Measurements from ENCODE around the gene TNFSF8.

DNA sequence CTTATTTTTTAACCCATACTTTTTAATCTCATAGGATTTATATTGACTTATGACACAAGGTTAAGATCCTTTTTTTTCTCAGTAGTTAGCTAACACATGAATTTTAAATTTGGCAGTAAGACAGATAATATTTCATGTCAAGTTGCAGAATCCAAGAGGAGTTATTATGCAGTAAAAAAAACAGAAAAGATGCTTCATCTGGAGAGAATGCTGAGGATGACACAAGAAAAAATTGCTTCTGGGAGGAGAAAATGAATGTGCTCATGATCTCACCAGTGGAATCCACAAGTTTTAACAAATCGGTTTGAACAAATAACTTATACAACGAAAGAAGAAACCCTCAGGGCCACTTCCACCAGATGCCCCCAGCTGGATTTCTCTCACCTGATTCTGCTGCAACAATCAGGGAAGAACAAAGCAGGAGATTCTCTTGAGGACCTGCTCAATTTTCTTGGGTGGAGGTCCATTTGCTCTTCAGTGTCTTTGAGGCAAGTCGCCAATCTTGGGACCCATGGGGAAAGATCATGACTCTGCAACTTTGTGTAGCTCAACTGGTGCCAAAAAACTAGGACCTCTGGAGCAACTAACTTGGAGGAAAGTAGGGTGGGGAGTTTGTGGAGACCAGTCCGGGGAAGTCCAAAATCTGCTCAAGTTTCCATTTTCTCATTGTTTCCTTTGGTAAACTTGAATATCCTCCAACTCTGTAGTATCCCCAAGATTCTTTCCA lies 74.0 kb downstream of the TNFSF8 start:
- TF ChIP-seq YY1 (IDR thresholded peaks at IDR 0.05; ENCODE audit: insufficient read depth, insufficient read length) (no peak), SUZ12 (IDR thresholded peaks at IDR 0.05; ENCODE audit: extremely low read depth, insufficient read depth, insufficient read length) (no peak)
